ENCODE results near the gene AKR1C1. TPM values are rescaled to one million over a fixed set of nuclear protein-coding genes. Genes with fewer than 3 reads are reported as not detected.
"Not testable (repeated sequence)": the region's sequence is repeated elsewhere in the genome, so short reads cannot be mapped to it uniquely, and the experiment has no call there.

The AKR1C1 gene
- total RNA-seq, 1 donor = 140 TPM

DNA sequence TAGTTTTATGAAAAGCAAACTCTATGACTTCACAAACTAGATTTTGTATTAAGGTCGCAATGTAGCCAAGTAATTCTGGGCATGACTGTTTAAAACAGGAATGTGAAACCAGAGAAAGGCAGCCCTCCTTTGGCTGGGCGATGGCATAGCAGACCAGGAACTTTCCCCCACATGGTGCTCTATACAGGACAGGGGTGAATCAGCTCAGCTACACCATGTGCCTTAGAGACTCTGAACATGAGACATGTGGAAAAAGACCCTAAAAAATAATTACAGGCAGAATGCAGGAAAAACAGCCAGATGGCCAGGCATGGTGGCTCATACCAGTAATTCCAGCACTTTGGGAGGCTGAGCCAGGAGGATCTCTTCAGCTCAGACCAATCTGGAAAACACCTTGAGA is 20.3 kb upstream of the AKR1C1 start:
- not testable (repeated sequence) for H4K20me1 ChIP-seq (ENCODE audit: insufficient read depth, low read length); H3K36me3 ChIP-seq (ENCODE audit: insufficient read depth, low read length); H3K9me3 ChIP-seq (ENCODE audit: low read depth, low read length); H2AFZ ChIP-seq (ENCODE audit: low read length); H3K79me2 ChIP-seq (ENCODE audit: insufficient read depth, low read length); H3K4me3 ChIP-seq (ENCODE audit: insufficient read depth, low read length); H3K27me3 ChIP-seq (ENCODE audit: insufficient read depth, low read length)
- H3K27ac ChIP-seq (ENCODE audit: low read depth, low read length) = peak overlapping the region; percentile 82
- peak; percentile 10 for DNase-seq (ENCODE audit: insufficient read length, low spot score, missing footprints)
- H3K4me2 ChIP-seq (ENCODE audit: insufficient read depth, low read length) = peak overlapping the region; percentile 47
- TF ChIP-seq, protein P1, sequence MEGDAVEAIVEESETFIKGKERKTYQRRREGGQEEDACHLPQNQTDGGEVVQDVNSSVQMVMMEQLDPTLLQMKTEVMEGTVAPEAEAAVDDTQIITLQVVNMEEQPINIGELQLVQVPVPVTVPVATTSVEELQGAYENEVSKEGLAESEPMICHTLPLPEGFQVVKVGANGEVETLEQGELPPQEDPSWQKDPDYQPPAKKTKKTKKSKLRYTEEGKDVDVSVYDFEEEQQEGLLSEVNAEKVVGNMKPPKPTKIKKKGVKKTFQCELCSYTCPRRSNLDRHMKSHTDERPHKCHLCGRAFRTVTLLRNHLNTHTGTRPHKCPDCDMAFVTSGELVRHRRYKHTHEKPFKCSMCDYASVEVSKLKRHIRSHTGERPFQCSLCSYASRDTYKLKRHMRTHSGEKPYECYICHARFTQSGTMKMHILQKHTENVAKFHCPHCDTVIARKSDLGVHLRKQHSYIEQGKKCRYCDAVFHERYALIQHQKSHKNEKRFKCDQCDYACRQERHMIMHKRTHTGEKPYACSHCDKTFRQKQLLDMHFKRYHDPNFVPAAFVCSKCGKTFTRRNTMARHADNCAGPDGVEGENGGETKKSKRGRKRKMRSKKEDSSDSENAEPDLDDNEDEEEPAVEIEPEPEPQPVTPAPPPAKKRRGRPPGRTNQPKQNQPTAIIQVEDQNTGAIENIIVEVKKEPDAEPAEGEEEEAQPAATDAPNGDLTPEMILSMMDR (IDR thresholded peaks at IDR 0.05; ENCODE audit: extremely low read depth, low read depth, low read length) = peak; percentile 21
- peaks cover 62% of the 10 kb centered on the region for H3K4me1 ChIP-seq (ENCODE audit: insufficient read depth, low read length)

DNA sequence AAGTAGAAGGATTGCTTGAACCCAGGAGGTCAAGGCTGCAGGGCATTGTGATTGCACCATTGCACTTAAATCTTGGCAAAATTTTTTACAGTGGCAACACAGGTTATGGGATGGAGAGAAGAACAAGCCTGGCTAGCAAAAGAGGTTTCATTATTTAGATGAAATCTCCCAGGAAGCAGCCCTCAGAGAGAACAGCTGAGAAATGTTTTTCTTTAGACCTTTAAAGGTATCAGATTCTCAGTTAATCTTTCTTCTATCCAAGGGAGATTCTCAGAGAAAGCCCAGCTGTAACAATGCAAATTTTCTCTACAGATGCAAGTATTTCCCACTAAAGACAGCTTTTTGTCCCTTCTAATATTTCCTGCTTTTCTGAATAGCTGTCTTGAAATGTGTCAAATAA is 19.8 kb upstream of the AKR1C1 start:
- peak overlapping the region; percentile 82 for H3K27ac ChIP-seq (ENCODE audit: low read depth, low read length)
- H4K20me1 ChIP-seq (ENCODE audit: insufficient read depth, low read length) = not testable (repeated sequence)

DNA sequence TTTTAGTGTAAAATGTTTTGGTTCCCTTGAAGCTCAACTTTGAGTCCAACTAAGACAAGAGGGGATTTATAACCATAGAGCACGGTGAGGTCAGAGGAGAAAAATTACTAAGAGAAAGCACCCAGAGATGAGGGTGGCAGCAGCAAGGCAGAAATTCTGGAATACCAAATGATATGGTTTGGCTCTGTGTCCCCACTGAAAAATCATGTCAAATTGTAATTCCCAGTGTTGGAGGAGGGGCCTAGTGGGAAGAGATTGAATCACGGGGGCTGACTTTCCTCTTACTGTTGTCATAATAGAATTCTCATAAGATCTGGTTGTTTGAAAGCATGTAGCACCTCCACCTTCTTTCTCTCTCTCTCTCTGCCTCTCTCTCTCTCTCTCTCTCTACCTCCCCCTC is 19.4 kb upstream of the AKR1C1 start:
- H3K9me3 ChIP-seq (ENCODE audit: low read depth, low read length) = no peaks in the 10 kb centered on the region
- DNase-seq (ENCODE audit: insufficient read length, low spot score, missing footprints) = peak; percentile 1
- no peaks in the 10 kb centered on the region for H3K36me3 ChIP-seq (ENCODE audit: insufficient read depth, low read length)
- TF ChIP-seq, protein P1 (IDR thresholded peaks at IDR 0.05; ENCODE audit: extremely low read depth, low read depth, low read length) = no peak
- H4K20me1 ChIP-seq (ENCODE audit: insufficient read depth, low read length) = no peaks in the 10 kb centered on the region
- H3K27ac ChIP-seq (ENCODE audit: low read depth, low read length) = peak overlapping the region; percentile 82
- no peaks in the 10 kb centered on the region for H3K27me3 ChIP-seq (ENCODE audit: insufficient read depth, low read length)
- H3K4me1 ChIP-seq (ENCODE audit: insufficient read depth, low read length) = peaks cover 71% of the 10 kb centered on the region
- H3K4me2 ChIP-seq (ENCODE audit: insufficient read depth, low read length) = peak overlapping the region; percentile 11
- peak overlapping the region; percentile 36 for H2AFZ ChIP-seq (ENCODE audit: low read length)
- no peaks in the 10 kb centered on the region for H3K79me2 ChIP-seq (ENCODE audit: insufficient read depth, low read length)
- no peak overlapping the region for H3K4me3 ChIP-seq (ENCODE audit: insufficient read depth, low read length)

More for the DNA sequence above, 19.8 kb upstream of the AKR1C1 start:
- not testable (repeated sequence) for H3K9me3 ChIP-seq (ENCODE audit: low read depth, low read length); H3K27me3 ChIP-seq (ENCODE audit: insufficient read depth, low read length); H3K79me2 ChIP-seq (ENCODE audit: insufficient read depth, low read length); DNase-seq (ENCODE audit: insufficient read length, low spot score, missing footprints); H3K4me3 ChIP-seq (ENCODE audit: insufficient read depth, low read length); H3K36me3 ChIP-seq (ENCODE audit: insufficient read depth, low read length)
- H3K4me2 ChIP-seq (ENCODE audit: insufficient read depth, low read length) = peak overlapping the region; percentile 47
- peaks cover 67% of the 10 kb centered on the region for H3K4me1 ChIP-seq (ENCODE audit: insufficient read depth, low read length)
- H2AFZ ChIP-seq (ENCODE audit: low read length) = peak overlapping the region; percentile 36

DNA sequence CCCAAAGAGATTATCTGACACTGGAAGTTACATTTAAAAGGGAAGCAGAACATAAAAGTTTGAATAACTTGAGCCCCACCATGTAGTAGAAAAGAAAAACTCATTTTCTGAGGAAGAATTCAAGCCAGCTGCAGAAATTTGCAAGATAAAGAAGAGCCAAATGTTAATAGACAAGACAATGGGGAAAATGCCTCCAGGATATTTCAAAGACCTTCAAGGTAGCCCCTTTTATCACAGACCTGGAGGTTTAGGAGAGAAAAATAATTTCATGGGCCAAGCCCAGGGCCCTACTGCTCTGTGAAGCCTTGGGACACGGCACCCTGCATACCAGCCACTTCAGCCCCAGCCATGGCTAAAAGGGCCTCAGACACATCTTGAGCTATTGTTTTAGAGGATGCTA is 18.4 kb upstream of the AKR1C1 start:
- Histone ChIP-seq H2AFZ (ENCODE audit: low read length) (peak overlapping the region; percentile 15), H4K20me1 (ENCODE audit: insufficient read depth, low read length) (no peaks in the 10 kb centered on the region), H3K4me1 (ENCODE audit: insufficient read depth, low read length) (peaks cover 63% of the 10 kb centered on the region), H3K36me3 (ENCODE audit: insufficient read depth, low read length) (no peaks in the 10 kb centered on the region), H3K4me2 (ENCODE audit: insufficient read depth, low read length) (peak overlapping the region; percentile 14), H3K27ac (ENCODE audit: low read depth, low read length) (peak overlapping the region; percentile 82), H3K9me3 (ENCODE audit: low read depth, low read length) (no peaks in the 10 kb centered on the region), H3K27me3 (ENCODE audit: insufficient read depth, low read length) (no peaks in the 10 kb centered on the region), H3K4me3 (ENCODE audit: insufficient read depth, low read length) (no peak overlapping the region), H3K79me2 (ENCODE audit: insufficient read depth, low read length) (no peaks in the 10 kb centered on the region)
- TF ChIP-seq, protein P1 (IDR thresholded peaks at IDR 0.05; ENCODE audit: extremely low read depth, low read depth, low read length) = no peak
- no peak for DNase-seq (ENCODE audit: insufficient read length, low spot score, missing footprints)

All from osteoblast (primary cell).